RWPE1 (cell line): Measurements from ENCODE around the gene CDH20.

Experiments
- CTCF ChIA-PET: fragments of 350-600 bp; sonication (Branson Sonifier 250); formaldehyde crosslinking; extraction: SDS; loops from one replicate; lab custom pipeline; 2021; lab: Yijun Ruan, JAX
- POLR2A ChIA-PET: fragments of 400-600 bp; formaldehyde crosslinking; extraction: SDS; loops from one replicate; lab custom pipeline; 2020; ENCODE audit warnings: antibody characterized with exemption; ENCODE audit not compliant: low non-redundant PET; lab: Yijun Ruan, JAX
- DNase-seq: peaks from one replicate; pipeline ENCODE4 v3.0.0; 2012; ENCODE audit warnings: low spot score
- H3K27ac ChIP-seq: fragments of 450-650 bp; 2 replicates; pipeline ENCODE4 v1.5.1; 2017
- TF ChIP-seq, protein P1 (sequence below): fragments of 450-650 bp; conservative IDR thresholded peaks from 2 replicates; pipeline ENCODE4 v1.5.1; 2017; ENCODE audit warnings: low read depth, mild to moderate bottlenecking

The CDH20 gene

GRCh38 chr18:61464551-61465142, 131.4 kb downstream of the CDH20 start:
- TF ChIP-seq, protein P1, sequence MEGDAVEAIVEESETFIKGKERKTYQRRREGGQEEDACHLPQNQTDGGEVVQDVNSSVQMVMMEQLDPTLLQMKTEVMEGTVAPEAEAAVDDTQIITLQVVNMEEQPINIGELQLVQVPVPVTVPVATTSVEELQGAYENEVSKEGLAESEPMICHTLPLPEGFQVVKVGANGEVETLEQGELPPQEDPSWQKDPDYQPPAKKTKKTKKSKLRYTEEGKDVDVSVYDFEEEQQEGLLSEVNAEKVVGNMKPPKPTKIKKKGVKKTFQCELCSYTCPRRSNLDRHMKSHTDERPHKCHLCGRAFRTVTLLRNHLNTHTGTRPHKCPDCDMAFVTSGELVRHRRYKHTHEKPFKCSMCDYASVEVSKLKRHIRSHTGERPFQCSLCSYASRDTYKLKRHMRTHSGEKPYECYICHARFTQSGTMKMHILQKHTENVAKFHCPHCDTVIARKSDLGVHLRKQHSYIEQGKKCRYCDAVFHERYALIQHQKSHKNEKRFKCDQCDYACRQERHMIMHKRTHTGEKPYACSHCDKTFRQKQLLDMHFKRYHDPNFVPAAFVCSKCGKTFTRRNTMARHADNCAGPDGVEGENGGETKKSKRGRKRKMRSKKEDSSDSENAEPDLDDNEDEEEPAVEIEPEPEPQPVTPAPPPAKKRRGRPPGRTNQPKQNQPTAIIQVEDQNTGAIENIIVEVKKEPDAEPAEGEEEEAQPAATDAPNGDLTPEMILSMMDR = no peak
- POLR2A ChIA-PET = no interaction called here
- CTCF ChIA-PET = interaction anchor here (0.6 kb wide), 1 partner anchor 23 kb away, joined by 4 read pairs; no protein-coding TSS in a partner anchor
- H3K27ac ChIP-seq = no peak overlapping the region
- no peak for DNase-seq

- TF ChIP-seq, protein P1 = no peak
- no peak overlapping the region for H3K27ac ChIP-seq
- CTCF ChIA-PET = interaction anchor here (0.7 kb wide), 1 partner anchor 300 kb away, joined by 3 read pairs; no protein-coding TSS in a partner anchor
- no peak for DNase-seq
- POLR2A ChIA-PET = no interaction called here
Measured at GRCh38 chr18:61466736-61467135, 133.5 kb downstream of the CDH20 start.

DNA sequence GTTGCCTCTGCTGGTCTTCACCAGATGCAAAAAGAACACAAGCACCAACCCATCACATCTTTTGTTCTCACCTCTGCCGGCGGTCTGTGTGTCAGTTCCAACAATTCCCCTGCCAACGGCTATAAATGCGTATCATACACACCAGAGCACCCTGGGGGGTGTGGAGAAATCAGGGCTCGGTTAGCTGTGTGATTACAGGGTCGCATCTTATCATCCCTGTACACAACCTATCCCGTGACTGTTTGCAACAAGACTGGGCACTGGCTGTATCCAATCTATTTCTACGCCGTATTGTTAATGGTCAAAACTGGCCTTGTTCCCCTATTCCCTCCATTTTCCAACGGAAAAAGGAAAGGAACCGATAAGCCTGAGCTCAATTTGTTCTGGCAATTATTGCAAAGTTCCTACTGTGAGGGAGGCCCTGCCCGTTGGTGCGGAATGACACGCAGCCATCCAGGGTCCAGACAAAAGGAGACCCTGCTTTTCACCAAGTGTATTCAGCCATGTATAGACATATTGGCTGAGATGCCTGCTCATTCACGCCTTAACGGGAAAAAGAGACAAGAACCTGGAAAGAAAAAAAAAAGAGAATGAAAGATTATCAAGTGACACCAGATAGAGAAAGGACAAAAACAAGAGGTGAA, 136.9 kb downstream of the CDH20 start:
- CTCF ChIA-PET = no interaction called here

GRCh38 chr18:61471541-61471940, 138.3 kb downstream of the CDH20 start:
- ChIA-PET CTCF (no interaction called here), POLR2A (no interaction called here)
- no peak overlapping the region for H3K27ac ChIP-seq

More for the DNA sequence above, 136.9 kb downstream of the CDH20 start:
- TF ChIP-seq, protein P1 = no peak
- POLR2A ChIA-PET = no interaction called here
- DNase-seq = no peak
- H3K27ac ChIP-seq = no peak overlapping the region

DNA sequence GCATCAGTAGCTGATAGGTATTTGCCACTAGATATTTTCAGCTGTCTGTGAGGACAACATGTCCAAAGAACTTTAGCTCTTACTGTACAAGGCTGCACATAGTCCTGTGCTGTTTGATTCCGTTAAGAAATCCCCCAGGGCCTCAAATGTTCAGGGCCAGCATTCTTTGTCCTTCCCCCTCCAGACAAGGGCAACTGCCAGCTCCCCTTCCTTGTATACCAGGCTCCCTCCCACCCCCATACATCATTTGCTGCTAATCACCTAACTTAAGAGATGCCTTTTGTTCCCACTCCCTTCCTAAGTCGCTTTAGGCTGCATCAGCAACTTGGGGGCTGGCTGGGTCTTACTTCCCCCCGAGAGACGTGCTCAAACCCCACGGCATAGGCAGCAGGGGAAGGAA, 138.7 kb downstream of the CDH20 start:
- DNase-seq = no peak
- TF ChIP-seq, protein P1 = no peak
- POLR2A ChIA-PET = no interaction called here
- H3K27ac ChIP-seq = no peak overlapping the region
- CTCF ChIA-PET = no interaction called here

More at GRCh38 chr18:61471541-61471940, 138.3 kb downstream of the CDH20 start:
- TF ChIP-seq, protein P1 = no peak
- DNase-seq = no peak

- TF ChIP-seq, protein P1 = no peak
- ChIA-PET POLR2A (no interaction called here), CTCF (interaction anchor here (0.6 kb wide), 1 partner anchor 40 kb away, joined by 3 read pairs; no protein-coding TSS in a partner anchor)
- no peak overlapping the region for H3K27ac ChIP-seq
- no peak for DNase-seq
Measured at GRCh38 chr18:61474341-61474740, 141.1 kb downstream of the CDH20 start.
